Measurements from ENCODE around the gene FOXN3. TPM values are rescaled to one million over a fixed set of nuclear protein-coding genes. Genes with fewer than 3 reads are reported as not detected.

Gene FOXN3
- total and polyA plus RNA-seq, 10 donors, result 9.2 to 121 (median 98.3) TPM

- H3K4me1 ChIP-seq, result peaks cover 0 to 92% (median 26%) of the 10 kb centered on the region in 6 donors
- intact Hi-C loops (cut with DNase I; ENCODE audit: low total_unique reads), result no loop called here
- no peak overlapping the region for H3K4me3 ChIP-seq
- H3K27ac ChIP-seq, result no peak overlapping the region
- WGBS, 5 donors, result 86 to 94% (median 90%) methylated on average over 5 of the region's 5 CpGs
- DNase-seq, result no peak
- H3K36me3 ChIP-seq, result peaks cover 0 to 25% (median 0%) of the 10 kb centered on the region in 6 donors
- TF ChIP-seq POLR2AphosphoS5 (IDR thresholded peaks at IDR 0.05) (no peak), POLR2A (IDR thresholded peaks at IDR 0.05) (no peak), CTCF (IDR thresholded peaks at IDR 0.05 in 8 of 11, conservative IDR thresholded peaks at IDR 0.05 in 3 of 11) (no peak)
- H3K27me3 ChIP-seq (replicated peaks in 1 of 7), result no peaks in the 10 kb centered on the region
- no peaks in the 10 kb centered on the region for H3K9me3 ChIP-seq
These were observed 148.5 kb downstream of the FOXN3 start for GRCh38 chr14:89268514-89268913.

GRCh38 chr14:89267656-89268055 is 149.4 kb downstream of the FOXN3 start:
- Histone ChIP-seq H3K9me3 (no peaks in the 10 kb centered on the region), H3K27ac (no peak overlapping the region), H3K4me1 (peaks cover 0 to 92% (median 26%) of the 10 kb centered on the region in 6 donors), H3K27me3 (replicated peaks in 1 of 7) (no peaks in the 10 kb centered on the region), H3K4me3 (no peak overlapping the region), H3K36me3 (peaks cover 0 to 25% (median 0%) of the 10 kb centered on the region in 6 donors)
- 87 to 94% (median 91%) methylated on average over 5 of the region's 5 CpGs for WGBS, 5 donors
- DNase-seq, result no peak
- intact Hi-C loops (cut with DNase I; ENCODE audit: low total_unique reads), result no loop called here
- TF ChIP-seq CTCF (IDR thresholded peaks at IDR 0.05 in 8 of 11, conservative IDR thresholded peaks at IDR 0.05 in 3 of 11), result no peak
- TF ChIP-seq POLR2AphosphoS5 (IDR thresholded peaks at IDR 0.05), result no peak
- TF ChIP-seq POLR2A (IDR thresholded peaks at IDR 0.05), result no peak

GRCh38 chr14:89267163-89267562 is 149.9 kb downstream of the FOXN3 start:
- Histone ChIP-seq H3K4me3 (no peak overlapping the region), H3K9me3 (no peaks in the 10 kb centered on the region), H3K27ac (no peak overlapping the region), H3K4me1 (peaks cover 0 to 91% (median 26%) of the 10 kb centered on the region in 6 donors), H3K27me3 (replicated peaks in 1 of 7) (no peaks in the 10 kb centered on the region), H3K36me3 (peaks cover 0 to 25% (median 0%) of the 10 kb centered on the region in 6 donors)
- TF ChIP-seq POLR2A (IDR thresholded peaks at IDR 0.05) (no peak), CTCF (IDR thresholded peaks at IDR 0.05 in 8 of 11, conservative IDR thresholded peaks at IDR 0.05 in 3 of 11) (no peak), POLR2AphosphoS5 (IDR thresholded peaks at IDR 0.05) (no peak)
- intact Hi-C loops (cut with DNase I; ENCODE audit: low total_unique reads), result no loop called here
- 91 to 95% (median 94%) methylated on average over 7 of the region's 7 CpGs for WGBS, 5 donors
- no peak for DNase-seq

GRCh38 chr14:89266754-89267153 is 150.3 kb downstream of the FOXN3 start:
- Histone ChIP-seq H3K9me3 (no peaks in the 10 kb centered on the region), H3K27ac (no peak overlapping the region), H3K27me3 (replicated peaks in 1 of 7) (no peaks in the 10 kb centered on the region), H3K4me3 (no peak overlapping the region), H3K4me1 (peaks cover 0 to 87% (median 27%) of the 10 kb centered on the region in 6 donors), H3K36me3 (peaks cover 0 to 25% (median 0%) of the 10 kb centered on the region in 6 donors)
- intact Hi-C loops (cut with DNase I; ENCODE audit: low total_unique reads), result no loop called here
- 94 to 99% (median 97%) methylated on average over 7 of the region's 7 CpGs for WGBS, 5 donors
- no peak for DNase-seq
- TF ChIP-seq POLR2AphosphoS5 (IDR thresholded peaks at IDR 0.05) (no peak), POLR2A (IDR thresholded peaks at IDR 0.05) (no peak), CTCF (IDR thresholded peaks at IDR 0.05 in 8 of 11, conservative IDR thresholded peaks at IDR 0.05 in 3 of 11) (no peak)
